ENCODE data around the gene ACER2.
A peak's percentile ranks its signal among the peaks of the same experiment; 100 is the strongest.
"Not testable (repeated sequence)": the region's sequence is repeated elsewhere in the genome, so short reads cannot be mapped to it uniquely, and the experiment has no call there.

The ACER2 gene

GRCh38 chr9:19408693-19409400, at the start of gene ACER2:
TSS of gene ACER2 (plus strand) at chr9:19409009. CDS start at chr9:19409085, 76 bp downstream.
- DNase-seq = peak; percentile 74

DNA sequence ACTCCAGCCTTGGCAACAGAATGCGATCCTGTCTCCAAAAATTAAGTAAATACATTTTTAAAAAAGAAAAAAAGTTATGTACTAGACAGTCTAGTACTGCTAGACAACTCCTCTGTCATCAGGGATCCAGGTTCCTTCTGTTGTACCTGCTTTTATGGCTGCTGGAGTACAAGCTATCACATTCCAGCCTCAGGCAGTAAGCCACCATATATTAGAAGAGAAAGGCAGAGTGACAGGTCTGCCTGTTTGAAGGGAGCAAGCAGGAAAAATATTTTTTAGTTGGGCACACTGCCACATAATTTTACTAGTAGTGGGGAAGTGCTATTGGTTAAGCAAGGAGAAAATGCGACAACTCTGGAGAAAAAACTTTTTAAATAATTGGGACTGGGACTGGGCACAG, 39.7 kb upstream of the ACER2 start:
- DNase-seq = no peak

GRCh38 chr9:19371942-19372341, 36.9 kb upstream of the ACER2 start:
- peak; percentile 17 for DNase-seq

DNA sequence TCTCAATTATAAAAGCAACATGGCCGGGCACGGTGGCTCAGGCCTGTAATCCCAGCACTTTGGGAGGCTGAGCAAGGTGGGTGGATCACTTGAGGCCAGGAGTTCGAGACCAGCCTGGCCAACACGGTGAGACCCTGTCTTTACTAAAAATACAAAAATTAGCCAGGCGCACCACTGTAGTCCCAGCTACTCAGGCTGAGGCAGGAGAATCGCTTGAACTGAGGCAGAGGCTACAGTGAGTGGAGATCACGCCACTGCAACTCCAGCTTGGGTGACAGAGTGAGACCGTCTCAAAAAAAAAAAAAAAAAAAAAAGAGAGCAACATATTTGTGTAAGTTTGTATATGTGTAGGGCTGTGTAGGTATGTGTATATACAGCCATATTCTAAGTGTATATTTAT, 36.2 kb upstream of the ACER2 start:
- no peak for DNase-seq

- DNase-seq = no peak
These were observed 35.3 kb upstream of the ACER2 start for GRCh38 chr9:19373527-19373926.

- DNase-seq = no peak
These were observed 33.3 kb upstream of the ACER2 start for GRCh38 chr9:19375538-19375937.

DNA sequence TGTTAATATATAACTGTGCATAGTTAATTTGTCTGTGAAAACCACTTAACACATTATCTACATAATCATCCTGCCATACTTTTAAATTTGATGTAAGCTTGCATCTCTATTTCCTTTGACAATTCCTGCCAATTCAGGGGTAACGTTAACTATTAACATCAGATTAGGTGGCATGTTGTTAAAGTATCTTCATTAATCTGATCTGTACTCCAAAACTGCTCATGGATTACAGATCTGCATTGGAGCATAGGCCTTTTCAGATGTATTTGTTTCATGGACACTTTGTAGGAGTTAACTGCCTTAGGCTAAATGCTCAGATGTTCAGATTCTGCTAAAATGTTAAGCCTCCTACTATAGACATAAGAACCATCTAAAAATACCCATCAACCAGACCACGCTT, 31.9 kb upstream of the ACER2 start:
- no peak for DNase-seq

DNA sequence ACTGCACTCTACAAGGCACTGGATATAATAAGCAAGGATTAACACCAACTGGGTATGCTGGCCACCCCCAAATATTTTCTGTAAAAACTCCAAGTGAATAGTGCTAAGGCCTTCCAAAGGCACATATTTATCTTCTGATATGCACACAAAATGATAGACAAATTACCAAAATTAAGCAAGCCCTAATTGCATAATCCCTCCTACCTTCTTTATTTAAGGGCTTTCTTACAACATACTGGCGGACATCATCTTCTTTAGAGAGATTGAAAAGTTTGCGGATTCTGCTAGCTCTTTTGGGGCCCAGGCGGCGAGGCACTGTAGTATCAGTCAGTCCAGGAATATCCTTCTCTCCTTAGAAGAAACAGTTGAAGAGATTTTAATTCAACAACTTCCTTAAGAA, 30.6 kb upstream of the ACER2 start:
- no peak for DNase-seq

- DNase-seq = no peak
These were observed 30.2 kb upstream of the ACER2 start for GRCh38 chr9:19378647-19379046.

GRCh38 chr9:19379283-19379682, 29.5 kb upstream of the ACER2 start:
- DNase-seq = no peak

DNA sequence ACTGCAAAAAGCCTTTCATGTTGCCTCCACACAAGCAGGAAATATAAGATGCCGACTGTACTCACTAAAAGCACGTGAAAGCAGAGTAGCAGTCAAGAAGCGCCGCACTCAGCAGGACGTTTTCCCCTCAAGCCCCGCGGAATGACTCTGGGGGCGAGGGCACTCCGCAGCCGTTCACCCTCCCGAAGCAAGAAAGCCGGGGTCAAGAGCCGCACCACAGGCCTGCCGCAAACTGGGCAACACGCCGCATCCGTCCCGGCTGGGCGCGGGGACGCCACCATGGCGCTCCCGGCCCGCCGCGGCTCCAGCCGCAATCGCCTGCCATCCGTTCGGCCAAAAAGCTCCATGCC, 29.1 kb upstream of the ACER2 start:
- no peak for DNase-seq

- no peak for DNase-seq
These were observed 28.1 kb upstream of the ACER2 start for GRCh38 chr9:19380826-19381075.

DNA sequence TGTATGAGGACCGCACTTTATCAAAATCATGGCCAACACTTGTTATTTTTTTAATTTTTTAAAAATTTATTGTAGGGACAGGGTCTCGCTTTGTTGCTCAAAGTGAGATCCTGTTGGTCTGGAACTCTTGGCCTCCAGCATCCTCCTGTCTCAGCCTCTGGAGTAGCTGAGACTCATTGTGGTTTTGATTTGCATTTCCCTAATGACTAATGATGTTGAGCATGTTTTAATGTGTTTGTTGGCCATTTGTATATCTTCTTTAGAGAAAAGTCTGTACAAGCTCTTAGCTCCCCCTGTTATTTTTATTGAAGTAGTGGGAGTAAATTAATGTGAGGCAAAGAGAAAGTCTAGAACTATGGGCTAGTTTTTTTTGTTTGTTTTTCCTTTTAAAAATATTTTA, 27.2 kb upstream of the ACER2 start:
- no peak for DNase-seq

DNA sequence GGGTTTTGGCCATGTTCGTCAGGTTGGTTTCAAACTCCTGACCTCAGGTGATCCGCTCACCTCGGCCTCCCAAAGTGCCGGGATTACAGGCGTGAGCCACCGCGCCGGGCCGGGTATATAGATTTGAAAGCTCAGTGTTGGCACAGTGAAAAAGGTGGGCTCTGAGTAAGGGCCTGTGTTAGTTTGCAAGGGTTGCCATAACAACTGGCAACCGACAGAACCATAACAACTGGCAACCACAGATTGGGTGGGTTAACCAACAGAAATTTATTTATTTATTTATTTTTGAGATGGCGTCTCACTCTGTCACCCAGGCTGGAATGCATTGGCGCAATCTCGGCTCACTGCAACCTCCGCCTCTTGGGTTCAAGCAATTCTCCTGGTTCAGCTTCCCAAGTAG, 23.6 kb upstream of the ACER2 start:
- DNase-seq = not testable (repeated sequence)

DNA sequence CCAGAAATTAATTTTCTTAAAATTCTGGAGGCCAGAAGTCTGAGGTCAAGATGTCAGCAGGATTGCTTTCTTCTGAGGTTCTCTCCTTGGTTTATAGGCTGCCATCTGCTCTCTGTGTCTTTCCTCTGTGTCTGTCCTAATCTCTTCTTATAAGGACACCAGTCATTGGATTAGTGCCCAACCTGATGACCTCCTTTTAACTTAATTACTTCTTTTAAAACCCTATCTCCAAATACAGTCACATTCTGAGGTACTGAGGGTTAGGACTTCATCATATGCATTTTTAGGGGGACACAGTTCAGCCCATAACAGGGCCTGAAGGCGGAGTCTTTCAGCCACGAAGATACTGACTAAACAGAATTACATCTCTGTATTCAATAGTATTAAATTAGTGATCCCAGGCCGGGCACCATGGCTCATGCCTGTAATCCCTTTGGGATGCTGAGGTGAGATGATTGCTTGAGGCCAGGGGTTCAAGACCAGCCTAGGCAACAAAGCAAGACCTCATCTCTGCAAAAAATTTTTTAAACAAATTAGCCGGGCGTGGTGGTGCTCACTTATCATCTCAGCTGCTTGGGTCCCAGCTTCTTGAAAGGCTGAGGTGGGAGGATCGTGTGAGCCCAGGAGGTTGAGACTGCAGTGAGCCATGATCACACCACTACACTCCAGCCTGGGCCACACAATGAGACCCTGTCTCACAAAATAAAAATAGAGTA, 22.9 kb upstream of the ACER2 start:
- no peak for DNase-seq

- no peak for DNase-seq
These were observed 22.2 kb upstream of the ACER2 start for GRCh38 chr9:19386502-19387044.

DNA sequence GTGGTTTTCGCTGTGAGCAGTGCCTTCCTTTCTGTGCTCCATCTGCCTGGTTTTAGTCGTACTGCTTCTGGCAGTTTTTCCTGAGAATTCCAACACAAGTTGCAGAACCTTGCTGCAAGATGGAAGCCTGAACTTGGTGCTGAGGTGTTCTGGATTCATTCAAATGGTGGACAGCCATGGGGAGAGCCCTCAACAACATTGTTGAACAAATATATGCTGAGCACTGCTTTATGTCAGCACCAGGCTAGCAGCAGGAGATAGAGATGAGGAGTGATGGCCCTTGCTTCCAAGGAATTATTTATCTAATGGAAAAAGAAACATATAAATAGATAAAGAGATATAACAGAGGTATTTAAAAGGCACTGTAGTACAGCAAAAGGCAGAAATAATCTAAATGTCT, 21.5 kb upstream of the ACER2 start:
- no peak for DNase-seq

DNA sequence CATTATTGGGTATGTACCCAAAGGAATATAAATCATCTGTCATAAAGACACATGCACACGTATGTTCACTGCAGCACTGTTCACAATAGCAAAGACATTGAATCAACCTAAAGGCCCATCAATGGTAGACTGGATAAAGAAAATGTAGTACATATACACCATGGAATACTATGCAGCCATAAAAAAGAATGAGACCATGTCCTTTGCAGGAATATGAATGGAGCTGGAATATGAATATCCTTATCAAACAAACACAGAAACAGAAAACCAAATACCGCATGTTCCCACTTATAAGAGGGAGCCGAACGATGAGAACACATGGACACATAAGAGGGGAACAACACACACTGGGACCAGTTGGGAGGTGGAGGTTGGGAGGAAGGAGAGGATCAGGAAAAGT, 19.3 kb upstream of the ACER2 start:
- not testable (repeated sequence) for DNase-seq

DNA sequence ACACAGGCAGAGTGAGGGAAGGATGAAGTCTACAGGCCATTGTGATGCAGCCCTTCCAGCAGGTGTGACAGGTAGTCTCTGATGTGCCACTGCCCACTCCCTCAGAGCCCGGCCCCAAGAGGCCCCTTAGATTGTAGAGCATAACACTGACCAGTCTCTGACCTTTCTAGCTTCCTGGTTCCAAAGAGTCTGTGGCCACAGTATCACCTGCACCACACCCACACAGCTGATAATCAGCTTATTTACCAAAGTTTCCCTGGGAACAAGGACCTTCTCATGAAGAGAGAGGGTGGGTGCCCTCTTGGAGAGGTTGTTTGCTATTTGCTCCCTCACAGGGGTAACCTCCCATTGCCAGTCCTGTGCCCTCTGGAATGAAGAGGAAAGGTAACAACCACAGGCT, 11.0 kb upstream of the ACER2 start:
- DNase-seq = no peak

GRCh38 chr9:19403231-19403630, 5.6 kb upstream of the ACER2 start:
- not testable (repeated sequence) for DNase-seq

GRCh38 chr9:19404283-19405075, 4.3 kb upstream of the ACER2 start:
- no peak for DNase-seq

GRCh38 chr9:19405771-19406170, 3.0 kb upstream of the ACER2 start:
- peak; percentile 49 for DNase-seq

GRCh38 chr9:19408316-19408692, 505 bp upstream of the ACER2 start:
- no peak for DNase-seq
